NOMO-1 treated with dmso at 0.1 percent for 144 hours (cell line): ENCODE data around the gene APBB2.
"Not testable (repeated sequence)": the region's sequence is repeated elsewhere in the genome, so short reads cannot be mapped to it uniquely, and the experiment has no call there.

ENCODE experiments used
- DNase-seq: peaks from one replicate; lab custom pipeline; 2025; ENCODE audit not compliant: unreplicated experiment; lab: John Stamatoyannopoulos, UW

Gene APBB2

DNA sequence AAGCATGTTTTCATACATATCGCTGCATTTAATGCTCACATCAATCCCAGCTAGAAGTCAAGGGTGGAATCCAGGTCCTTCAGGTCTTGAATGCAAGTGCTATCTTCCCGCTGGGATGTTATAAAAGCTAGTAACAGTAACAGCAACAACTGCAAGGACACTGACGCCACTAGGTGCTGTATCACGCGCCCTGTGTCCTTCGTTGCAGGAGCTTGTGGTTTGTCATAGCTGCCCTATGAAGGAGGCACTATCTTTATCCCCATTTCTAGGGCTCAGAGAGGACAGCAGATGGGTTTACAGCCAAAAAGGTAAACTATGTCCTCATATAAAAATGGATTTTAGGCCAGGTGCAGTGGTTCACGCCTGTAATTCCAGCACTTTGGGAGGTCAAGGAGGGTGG lies 261.7 kb downstream of the APBB2 start:
- DNase-seq, result no peak

DNA sequence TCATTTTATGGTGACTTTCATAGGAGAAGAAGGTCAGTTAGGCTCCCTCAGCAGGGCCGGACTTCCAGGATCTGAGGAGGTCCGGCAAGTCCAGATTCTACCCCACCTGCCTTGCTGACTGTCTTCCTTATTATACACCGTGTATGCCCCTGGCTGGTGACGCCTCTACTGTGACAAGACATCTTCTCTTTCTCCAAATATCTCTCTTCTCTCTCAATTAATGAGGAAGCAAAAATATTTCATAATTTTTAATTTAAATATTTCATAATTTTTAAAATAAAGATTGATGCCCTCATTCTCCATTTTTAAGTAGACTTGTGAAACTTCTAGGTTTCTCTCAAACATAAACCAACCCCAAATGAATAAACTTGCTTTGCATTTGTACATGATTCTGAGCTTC lies 262.1 kb downstream of the APBB2 start:
- DNase-seq, result no peak

DNA sequence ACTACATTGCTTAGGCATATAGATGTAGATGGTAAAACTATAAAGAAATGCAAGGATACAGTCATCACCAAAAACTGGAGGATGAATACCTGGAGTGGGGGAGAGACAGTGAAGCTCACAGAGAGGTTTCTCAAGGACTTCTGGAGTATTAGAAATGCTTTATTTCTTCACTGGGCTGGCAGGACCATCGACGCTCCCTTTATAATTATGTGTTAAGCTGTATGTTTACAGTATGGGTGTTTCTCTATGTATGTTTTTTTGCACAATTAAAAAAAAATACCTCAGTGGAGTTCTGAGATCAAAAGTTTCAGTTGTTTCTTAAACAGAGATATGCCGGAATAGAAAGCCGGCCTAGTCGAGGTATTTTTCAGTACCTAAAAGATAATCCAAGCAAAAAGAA lies 263.3 kb downstream of the APBB2 start:
- DNase-seq, result no peak

DNA sequence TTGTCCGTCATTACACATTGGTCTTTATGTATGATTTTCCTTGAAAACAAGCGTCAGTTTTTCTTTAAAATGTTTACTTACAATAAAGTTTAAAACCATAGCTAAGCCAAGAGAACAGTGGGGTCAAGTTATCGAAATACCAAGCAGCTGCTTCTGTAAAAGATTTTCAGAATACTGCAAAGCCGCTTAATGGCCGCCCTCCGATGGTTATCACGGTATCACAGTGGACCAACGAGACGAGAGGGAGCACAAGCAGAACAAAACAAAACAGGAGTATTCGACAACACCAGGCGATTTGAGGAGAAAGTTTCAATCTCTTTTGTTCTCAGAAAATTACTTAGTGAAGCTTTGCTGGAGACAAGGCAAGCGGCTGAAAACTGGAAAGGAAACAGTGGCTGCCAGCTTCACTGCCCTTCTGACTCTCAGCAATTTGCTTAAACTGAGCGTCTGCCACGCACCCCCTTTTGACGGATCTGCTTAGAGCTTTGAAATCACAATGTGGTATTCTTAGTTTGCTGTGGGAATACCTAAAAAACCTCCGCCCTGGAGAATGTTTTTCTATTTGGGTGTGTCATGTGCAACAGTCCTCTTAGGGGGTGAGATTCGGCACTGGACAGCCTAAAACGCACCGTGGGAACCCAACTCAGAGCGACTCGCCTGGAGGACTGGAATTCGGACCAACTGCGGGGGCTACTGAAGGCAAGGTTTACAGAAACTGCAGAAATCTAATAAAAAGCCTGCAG lies 264.8 kb downstream of the APBB2 start:
- DNase-seq, result no peak

DNA sequence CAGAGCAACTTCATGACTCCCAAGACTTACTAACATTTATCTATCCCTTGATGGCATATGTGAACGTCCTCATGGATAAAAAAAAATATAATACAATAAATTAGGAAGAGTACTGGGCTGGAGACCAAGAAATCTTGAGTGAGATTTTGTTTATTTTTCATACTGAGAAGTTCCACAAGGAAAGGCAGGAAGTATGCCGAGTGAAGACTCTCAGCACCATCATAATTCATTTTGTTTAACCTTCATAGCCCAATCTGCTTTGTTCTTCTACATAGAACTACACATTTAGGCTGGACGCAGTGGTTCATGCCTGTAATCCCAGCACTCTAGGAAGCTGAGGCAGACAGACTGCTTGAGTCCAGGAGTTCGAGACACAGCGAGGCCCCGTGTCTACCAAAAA lies 266.3 kb downstream of the APBB2 start:
- DNase-seq, result no peak

DNA sequence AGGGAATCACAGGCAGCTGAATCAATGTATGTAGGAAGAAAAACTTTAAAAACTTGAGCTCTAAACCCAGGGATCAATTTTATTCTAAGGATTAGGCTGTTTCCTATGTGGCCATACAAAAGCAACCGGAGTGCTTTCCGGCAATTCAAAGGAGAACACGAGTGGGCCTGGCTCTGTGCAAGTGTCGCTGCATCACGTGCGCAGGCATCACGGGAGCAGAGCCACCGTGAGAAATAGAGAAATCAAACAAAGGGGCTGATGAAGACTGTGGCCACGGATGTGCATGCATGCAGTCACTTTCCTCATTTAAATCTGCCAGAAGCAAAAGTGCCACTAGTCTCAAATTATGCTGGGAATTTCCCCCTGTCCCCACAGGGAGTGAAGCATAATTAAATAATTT lies 267.7 kb downstream of the APBB2 start:
- DNase-seq, result no peak

DNA sequence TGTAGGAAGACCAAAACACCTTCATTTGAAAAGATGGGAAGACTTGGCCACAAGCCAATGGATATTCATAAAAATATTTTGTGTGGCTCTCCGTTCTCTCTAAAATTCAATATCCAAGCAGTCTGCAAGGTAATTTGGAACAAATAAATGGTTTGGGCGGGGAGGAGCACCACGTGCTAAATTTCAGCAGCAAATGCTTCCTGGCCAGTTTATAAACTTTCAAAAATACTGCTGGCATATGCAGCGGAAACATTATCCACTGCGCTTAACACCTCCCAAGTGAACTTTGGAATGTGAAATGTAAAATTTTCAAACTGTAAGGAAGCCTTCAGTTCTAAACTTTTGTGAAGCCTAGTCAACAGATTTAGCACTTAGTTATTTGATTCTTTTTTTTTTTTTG lies 273.6 kb downstream of the APBB2 start:
- DNase-seq, result no peak

DNA sequence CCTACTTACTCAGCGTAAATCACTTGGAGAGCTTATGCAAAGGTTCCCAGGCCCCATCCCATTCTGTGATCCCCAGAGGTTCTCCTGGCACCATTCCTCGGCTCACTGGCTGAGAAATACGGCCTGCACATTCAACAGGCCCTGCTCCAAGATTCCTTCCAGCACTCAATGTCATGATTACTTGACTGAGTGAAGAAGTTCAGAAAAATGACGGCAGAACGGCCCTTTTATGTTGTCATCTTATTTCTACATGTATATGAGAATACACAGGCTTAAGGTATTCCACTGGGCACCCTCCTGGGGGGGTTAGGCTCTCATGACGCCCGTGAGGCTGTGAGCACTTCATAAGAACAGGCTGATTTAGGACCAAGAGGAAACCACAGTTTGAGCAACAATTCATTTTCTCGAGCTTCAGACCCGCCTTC lies 274.0 kb downstream of the APBB2 start:
- DNase-seq, result no peak

DNA sequence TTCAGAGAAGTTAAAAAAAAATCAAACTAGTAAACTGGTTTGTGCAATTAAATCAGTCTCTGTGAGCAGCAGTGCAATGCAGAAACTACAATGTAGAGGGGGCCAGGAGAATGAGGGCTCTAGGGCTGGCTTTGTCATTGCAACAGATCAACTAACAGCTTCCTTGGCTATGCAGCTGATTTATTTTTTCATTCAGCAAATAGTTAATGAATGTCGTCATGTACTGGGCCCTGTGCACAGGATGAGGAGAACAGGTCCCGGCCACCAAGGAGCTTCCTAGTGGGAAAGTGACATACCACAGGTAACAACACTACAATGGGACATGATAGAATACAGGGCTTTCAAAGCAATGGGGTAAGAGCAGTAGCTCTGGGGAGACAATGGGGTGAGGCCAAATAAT lies 274.5 kb downstream of the APBB2 start:
- no peak for DNase-seq

DNA sequence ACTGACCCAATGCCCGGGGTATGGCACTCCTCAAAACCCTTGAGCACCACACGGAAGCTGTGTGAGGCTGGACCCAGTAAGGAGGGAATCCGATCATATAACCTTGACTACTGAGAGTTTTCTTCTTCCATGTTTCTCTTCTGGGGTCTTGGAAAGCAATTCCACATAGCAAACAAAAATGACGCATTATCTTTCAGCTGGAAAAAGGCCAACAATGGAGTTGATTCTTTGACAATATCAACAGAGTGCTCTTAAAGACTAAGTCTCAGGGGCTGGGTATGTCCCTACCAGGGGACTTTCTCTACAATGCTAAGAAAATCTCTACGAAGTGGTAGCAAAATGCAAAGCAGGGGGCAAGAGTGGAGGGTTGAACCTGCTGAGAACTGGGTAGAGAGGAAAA lies 276.0 kb downstream of the APBB2 start:
- DNase-seq, result no peak

DNA sequence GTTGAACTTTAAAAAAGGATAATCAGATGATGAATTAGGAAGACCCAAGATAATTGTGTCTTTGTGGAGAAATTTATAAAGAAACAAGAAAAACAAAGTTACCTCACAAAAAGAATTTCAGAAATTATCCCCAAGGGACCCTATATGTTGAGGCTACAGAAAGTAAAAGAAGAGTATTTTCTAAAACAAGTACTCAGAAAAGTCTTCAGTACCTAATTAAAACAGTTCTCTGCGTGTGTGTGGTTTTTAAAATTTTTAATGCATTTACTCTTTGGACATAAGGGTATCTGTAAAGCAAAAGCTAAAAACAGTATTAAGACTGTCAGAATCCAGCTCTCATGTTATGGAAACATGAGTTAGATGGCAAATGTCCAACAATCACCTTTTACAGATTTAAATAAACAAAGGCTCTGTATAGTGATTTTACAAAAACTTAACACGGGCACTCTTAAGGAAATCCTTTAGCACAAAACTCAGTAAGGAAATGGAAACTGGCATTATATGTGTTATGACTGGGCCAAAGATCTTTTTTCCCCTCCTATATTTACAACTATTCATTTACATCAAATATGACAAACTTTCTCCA lies 277.1 kb downstream of the APBB2 start:
- DNase-seq, result no peak

DNA sequence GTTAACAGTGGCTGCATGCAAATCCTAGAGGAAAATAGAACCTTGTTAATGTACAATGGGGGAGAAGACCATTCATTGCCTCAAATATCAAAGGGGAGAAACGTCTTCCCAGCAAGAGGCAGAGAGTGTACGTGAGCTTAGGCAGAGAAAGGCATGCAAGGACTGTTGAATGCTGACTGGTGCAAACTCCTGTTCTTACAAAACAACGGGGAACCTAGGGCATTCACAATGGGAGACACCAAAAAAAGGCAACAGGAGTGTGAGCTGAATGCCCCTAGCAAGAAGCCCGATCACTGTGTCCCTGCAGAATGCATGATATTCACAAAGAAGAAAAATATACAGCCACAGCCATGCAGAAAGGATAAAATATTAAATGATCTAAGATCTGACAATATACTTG lies 279.7 kb downstream of the APBB2 start:
- no peak for DNase-seq

DNA sequence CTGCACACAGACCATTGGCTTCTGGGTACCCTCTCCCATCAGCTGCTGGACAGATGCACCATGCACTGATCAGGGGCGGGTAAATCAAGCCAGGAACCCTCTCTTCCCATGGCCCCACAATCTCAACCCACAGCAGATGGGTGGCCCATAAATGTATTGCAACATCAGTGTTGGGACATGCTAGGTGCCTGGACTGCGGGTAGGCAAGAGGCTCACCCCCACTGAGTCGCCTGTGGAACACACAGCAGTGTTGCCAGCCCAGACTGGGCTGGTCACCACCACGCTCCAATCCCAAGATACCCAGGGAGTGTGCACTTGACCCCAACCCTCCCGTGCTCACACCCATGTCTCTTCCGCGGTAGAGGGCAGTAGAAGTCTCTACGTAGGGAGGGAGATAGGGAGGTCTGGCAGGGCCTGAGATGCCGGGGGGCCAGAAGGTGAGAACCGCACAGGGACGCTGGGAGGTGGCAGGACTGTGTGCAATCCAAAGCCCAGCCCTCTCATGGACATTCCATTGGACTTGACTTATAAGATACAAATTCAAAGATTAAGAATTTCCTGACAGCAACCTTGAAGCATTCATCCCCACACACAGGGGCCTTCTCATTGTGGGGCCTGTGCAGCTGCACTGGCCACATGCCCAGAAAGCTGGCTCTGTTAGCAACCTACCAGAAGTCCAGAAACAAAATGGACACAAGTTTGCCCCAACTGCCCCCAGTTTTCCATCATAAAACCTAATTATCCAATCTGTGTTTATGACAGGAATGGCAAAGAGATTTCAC lies 280.9 kb downstream of the APBB2 start:
- DNase-seq, result no peak

DNA sequence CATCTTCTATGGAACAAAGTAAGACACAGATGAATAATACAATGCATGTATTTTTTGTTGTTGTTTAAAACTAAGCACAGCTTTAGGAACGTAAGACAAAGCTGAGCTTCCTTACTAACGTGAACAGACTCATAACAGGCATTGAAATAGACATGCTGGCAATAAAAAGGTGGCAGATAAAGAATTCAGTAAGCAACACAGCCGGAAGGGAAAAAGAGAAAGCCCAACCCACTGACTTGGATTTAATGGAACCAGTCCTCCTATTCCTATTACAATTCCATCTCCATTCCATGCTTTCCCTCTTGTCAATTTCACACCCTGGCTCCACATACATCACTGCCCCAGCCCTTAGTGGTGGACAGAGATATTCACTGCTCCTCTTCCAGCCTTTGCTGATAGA lies 282.5 kb downstream of the APBB2 start:
- no peak for DNase-seq

DNA sequence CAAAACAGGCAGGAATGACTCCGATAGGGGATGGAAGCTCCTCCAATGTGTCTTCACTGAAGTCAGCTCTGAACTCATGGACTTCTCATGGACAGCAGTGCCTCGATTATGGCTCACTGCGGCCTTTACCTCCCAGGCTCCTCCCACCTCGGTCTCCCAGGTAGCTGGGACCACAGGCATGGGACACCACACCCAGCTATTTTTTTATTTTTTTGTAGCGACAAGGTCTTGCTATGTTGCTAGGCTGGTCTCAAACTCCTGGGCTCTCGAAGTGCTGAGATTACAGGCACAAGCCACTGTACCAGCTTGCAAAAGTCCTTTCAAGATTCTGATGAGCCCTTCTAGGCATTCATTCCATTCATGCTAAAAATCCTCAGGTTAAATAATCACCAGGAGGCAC lies 283.1 kb downstream of the APBB2 start:
- no peak for DNase-seq

DNA sequence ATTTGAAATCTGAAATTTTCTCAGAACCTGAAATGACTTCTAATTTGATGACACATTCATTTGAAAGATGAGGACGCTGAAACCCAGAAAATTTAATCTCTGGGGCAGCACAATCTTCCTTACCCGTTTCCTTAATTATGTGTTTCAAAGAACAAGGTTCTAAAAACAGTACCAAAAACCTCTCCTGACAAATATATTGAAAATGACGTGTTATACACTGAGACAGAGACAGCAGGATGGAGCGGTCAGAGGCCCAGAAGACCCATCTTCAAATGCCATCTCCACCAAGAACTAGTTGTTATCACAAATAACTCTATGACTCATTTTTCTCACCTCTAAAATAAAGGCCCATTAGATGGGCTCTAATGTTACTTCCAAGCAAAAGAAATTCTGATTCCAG lies 287.3 kb downstream of the APBB2 start:
- no peak for DNase-seq

DNA sequence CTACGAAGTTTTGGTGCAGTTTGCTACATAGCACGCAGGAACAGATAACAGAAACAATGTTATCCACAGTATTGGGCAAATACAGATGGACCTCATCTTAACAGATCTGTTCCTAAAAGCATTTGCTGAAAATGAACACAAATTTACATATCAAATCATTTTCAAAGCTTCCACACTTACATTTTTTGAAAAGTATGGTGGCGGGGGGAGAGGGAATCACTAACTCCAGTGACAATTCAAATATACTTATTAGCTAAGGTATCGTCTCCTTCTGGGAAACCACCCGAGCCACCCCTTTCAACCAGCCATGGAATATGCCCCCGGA lies 289.6 kb downstream of the APBB2 start:
- no peak for DNase-seq

DNA sequence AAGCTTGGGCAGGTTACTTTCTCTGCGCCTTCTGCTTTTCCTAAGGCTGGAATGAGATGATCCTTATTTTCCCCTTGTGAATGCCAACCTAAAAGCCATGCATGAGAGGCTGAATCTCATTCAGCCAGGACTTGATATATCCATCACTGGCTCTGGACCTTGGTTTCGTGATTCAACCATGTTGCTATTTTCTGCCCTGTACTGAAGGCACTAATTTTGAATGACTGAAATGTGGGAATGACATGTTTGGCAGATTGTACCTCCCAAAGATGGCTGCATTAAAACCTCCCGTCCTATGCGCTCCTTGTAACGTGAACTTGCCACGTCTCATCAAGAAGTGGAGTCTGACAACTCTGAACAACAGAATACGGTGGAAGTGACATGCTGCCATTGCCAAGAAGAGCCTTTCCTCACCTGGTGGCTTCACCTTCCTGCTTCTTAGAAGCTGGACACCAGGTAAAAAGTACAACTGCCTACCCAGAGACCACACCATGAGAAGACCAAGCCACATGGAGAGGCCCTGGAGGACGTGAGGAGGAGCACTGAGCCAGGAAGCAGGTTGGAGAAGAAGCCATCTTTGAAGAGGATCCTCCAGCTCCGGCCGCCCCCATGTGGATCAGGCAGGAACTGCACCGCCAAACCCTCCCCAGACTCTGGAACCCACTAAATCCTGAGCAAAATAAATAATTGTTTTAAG lies 290.1 kb downstream of the APBB2 start:
- no peak for DNase-seq

DNA sequence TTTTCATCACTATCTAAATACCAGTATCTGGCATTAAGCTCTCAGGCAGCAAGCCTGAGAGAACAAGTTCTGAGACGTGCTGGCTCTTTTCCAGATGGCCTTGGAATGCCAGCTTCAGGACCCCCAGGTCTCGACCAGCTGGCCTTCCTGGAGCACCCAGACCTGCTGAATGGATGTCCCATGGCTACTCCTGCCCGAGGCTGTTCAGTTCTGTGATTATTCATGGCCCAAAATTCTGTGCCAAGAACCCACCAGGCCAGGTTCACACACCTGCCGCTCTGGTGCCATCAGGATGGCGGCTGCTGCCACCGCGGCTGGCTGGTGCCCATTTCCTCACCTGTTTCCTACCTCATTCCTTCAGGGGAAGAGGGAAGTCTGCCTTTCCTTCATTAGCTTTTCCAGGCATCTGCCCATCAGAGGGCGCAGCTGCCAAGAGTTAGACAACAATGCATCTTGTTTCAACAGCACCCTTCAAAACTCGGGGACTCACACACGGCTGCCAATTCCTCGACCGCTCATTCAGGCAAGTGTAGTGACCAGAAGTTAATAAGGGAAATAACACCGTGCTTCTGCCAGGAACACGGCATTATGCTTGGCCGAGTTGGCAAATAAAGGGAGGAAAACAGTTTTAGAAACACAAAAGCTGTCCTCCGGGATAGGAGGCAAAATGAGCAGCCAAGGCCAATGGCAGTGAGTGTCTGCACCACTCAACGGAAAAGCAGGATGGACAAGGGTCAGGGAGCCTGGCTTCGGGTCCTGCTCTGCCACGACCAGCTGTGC lies 290.8 kb downstream of the APBB2 start:
- no peak for DNase-seq

DNA sequence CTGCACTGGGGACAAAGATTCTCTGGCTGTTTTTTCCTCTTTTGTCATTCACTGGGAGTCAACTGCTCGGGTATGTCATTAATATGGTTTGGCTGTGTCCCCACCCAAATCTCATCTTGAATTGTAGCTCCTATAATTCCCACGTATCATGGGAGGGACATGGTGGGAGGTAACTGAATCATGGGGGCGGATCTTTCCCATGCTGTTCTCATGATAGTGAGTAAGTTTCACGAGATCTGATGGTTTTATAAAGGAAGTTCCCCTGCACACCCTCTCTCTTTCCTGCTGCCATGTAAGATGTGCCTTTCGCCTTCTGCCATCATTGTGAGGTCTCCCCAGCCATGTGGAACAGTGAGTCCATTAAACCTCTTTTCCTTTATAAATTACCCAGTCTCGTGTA lies 294.4 kb downstream of the APBB2 start:
- DNase-seq, result not testable (repeated sequence)

DNA sequence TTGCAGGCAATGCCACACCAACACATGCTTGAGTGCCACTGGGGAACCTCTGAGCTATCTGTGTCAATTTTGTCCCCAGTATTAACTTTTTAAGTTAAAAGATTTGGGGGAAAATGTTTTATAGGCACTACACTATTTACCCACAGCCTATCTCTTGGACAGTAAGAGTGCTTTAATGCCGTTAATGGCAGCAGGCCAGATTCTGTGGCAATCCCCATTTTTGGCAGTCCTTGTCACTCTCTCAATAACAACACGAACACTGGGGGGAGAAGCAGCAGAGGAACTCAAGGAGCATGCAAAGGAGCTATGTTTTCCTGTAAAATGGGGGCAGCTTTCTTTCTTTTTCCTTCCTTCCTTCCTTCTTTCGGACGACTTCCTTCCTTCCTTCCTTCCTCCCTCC lies 296.0 kb downstream of the APBB2 start:
- DNase-seq, result no peak
